GM10248 (cell line): ENCODE data around the gene C22orf31.
"Not testable (repeated sequence)": the region's sequence is repeated elsewhere in the genome, so short reads cannot be mapped to it uniquely, and the experiment has no call there.

Experiments used
- CTCF ChIA-PET: fragments of 300-600 bp; sonication (Branson Sonifier 250); formaldehyde crosslinking; extraction: SDS; loops from one replicate; lab custom pipeline; 2021; ENCODE audit warnings: antibody characterized with exemption; lab: Yijun Ruan, JAX
- POLR2A ChIA-PET: fragments of 350-650 bp; sonication (Branson Sonifier 250); formaldehyde crosslinking; extraction: SDS; loops from one replicate; lab custom pipeline; 2020; ENCODE audit warnings: antibody characterized with exemption; lab: Yijun Ruan, JAX
- DNase-seq: peaks from one replicate; pipeline ENCODE4 v3.0.0; 2012; ENCODE audit errors: extremely low spot score
- TF ChIP-seq, protein P1 (sequence below): IDR thresholded peaks from 2 replicates; pipeline ENCODE4 v1.5.1; 2012; ENCODE audit warnings: mild to moderate bottlenecking, low read depth; ENCODE audit errors: extremely low read depth, missing control alignments, control extremely low read depth

Gene C22orf31

DNA sequence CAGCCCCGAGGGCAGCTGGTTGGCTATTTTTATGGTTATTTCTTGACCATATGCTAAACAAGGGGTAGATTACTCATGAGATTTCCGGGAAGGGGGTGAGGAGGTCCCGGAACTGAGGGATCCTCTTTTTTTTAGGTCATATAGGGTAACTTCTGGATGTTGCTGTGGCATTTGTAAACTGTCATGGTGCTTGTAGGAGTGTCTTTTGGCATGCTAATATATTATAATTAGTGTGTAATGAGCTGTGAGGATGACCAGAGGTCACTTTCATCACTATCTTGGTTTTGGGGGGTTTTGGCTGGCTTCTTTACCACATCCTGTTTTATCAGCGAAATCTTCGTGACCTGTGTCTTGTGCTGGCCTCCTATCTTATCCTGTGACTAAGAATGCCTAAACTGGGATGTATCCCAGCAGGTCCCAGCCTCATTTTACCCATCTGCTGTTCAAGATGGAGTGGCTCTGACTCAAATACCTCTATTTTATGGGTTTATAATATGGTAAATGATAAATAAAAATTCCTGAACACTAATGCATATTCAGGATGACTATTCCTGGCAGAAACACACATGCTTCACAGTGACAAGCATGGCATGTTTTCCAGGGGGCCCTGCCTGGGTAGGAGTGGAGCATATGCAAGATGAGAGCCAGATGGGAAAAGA is 22.4 kb upstream of the C22orf31 start:
- ChIA-PET CTCF (no interaction called here), POLR2A (no interaction called here)

DNA sequence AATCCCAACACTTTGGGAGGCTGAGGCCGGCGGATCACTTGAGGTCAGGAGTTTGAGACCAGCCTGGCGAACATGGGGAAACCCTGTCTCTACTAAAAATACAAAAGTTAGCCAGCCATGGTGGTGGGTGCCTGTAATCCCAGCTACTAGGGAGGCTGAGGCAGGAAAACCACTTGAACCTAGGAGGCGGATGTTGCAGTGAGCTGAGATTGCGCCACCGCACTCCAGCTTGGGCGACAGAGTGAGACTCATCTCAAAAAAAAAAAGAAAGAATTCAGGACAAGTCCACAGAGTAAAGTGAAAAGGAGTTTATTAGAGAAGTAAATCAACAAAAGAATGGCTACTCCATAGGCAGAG is 21.9 kb upstream of the C22orf31 start:
- DNase-seq, POLR2A ChIA-PET, CTCF ChIA-PET: not testable (repeated sequence)

More for the DNA sequence above, 22.4 kb upstream of the C22orf31 start:
- TF ChIP-seq, protein P1, sequence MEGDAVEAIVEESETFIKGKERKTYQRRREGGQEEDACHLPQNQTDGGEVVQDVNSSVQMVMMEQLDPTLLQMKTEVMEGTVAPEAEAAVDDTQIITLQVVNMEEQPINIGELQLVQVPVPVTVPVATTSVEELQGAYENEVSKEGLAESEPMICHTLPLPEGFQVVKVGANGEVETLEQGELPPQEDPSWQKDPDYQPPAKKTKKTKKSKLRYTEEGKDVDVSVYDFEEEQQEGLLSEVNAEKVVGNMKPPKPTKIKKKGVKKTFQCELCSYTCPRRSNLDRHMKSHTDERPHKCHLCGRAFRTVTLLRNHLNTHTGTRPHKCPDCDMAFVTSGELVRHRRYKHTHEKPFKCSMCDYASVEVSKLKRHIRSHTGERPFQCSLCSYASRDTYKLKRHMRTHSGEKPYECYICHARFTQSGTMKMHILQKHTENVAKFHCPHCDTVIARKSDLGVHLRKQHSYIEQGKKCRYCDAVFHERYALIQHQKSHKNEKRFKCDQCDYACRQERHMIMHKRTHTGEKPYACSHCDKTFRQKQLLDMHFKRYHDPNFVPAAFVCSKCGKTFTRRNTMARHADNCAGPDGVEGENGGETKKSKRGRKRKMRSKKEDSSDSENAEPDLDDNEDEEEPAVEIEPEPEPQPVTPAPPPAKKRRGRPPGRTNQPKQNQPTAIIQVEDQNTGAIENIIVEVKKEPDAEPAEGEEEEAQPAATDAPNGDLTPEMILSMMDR = no peak
- DNase-seq = no peak

DNA sequence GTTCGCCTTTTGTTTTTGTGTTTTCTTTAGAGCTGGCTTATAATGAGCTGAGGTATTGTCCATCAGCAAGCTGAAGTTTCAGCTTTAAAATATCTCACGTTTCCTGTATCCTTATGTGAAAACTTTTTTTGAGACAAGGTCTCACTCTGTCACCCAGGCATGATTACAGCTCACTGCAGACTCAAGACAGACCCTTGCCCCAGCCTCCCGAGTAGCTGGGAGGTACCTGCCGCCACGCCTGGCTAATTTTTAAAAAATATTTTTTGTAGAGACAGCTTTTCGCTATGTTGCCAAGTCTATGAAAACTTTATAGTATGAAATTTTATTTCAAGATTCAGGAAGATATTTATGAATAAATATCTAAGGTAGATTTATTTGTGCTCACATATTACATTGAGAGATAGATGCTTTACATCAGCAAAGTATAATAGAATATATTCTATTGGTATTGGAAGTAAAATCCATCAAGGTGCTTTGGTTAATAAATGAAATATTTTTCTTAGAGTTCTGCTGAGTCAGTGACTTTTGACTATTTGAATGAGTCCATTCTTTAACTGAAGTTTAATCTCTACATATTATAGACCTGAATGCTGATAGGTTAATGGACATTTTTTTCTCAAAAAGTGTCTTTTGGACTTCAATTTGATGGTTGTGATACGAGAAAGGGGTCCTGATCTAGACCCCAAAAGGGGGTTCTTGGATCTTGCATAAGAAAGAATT is 21.4 kb upstream of the C22orf31 start:
- DNase-seq = no peak
- ChIA-PET POLR2A (no interaction called here), CTCF (interaction anchor here (0.9 kb wide), 1 partner anchor 9 kb away, joined by 3 read pairs; no protein-coding TSS in a partner anchor)
- TF ChIP-seq, protein P1 = no peak

DNA sequence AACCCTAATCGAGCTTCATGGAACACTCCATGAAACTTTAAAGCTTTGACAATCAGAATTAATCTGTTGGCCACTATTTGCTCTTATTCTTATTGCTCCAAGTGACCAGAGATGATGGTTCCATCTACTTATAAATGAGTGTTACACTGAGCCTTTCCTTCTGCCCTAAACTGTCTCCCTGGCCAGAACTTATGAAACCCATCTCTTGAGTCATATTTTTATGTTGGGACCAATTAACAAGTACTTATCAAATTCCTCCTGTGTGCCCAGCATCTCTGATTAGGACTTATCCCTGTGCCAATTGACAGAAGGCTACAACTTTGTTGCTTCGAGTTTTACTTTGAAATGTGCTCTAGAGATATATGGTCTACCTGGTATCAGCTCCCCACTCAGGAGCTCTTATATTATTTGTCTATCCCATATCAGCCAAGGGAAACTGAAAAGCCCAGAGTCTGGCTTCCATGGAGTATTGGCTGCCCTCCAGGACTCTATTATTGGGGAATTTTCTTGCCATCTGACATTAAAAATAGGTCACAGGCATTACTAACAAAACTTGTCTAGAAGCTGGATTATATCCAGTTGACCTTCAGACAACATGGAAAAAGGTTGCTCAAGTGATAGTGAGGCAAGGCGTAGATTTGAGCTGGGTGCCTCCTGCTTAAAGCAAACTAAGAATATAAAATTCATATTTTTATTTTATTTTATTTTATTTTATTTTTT is 20.0 kb upstream of the C22orf31 start:
- ChIA-PET POLR2A (no interaction called here), CTCF (interaction anchor here (1.2 kb wide), 1 partner anchor 41 kb away, joined by 3 read pairs; no protein-coding TSS in a partner anchor)
- no peak for DNase-seq
- TF ChIP-seq, protein P1 = no peak

DNA sequence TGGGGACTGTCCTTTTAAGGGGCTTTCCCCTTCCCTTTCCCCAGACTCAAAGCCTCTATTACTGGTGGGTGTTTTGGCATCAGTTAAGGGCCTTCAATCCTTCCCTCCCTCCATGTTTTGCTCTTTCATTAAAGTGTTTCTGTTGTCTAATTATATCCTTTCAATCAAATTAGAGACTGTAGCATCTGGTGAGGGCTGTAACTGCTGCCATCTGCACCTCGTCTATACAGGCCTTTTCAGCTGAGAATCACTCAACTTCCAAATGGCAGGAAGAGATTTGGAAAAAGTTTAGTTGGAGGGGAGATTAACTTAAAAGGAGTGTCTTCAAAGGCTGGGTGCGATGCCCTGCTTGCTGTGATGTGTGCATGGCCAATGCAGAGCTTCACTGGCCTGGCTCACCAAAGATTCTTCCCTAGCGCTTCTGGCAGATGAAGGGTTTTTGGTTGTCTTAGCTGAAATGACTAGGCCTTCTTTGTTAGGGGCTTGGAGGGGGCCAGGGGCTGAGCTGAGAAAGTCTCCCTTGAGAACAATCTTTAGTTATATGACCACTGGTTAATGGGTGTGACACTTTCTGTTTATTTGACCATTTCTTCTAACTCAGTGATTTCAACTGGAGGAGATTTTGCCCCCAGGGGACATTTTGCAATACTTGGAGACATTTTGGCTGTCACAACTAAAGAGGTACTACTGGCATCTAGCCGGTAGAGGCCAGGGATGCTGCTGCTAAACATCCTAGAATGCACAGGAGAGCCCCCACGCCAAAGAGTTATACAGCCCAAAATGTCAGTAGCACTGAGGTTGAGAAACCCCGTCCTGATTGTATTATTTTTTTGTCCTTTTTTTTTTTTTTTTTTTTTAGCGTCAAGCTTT is 18.7 kb upstream of the C22orf31 start:
- ChIA-PET CTCF (interaction anchor here (1.7 kb wide), 1 partner anchor 39 kb away, joined by 5 read pairs; no protein-coding TSS in a partner anchor), POLR2A (no interaction called here)
- no peak for DNase-seq
- TF ChIP-seq, protein P1 = no peak

DNA sequence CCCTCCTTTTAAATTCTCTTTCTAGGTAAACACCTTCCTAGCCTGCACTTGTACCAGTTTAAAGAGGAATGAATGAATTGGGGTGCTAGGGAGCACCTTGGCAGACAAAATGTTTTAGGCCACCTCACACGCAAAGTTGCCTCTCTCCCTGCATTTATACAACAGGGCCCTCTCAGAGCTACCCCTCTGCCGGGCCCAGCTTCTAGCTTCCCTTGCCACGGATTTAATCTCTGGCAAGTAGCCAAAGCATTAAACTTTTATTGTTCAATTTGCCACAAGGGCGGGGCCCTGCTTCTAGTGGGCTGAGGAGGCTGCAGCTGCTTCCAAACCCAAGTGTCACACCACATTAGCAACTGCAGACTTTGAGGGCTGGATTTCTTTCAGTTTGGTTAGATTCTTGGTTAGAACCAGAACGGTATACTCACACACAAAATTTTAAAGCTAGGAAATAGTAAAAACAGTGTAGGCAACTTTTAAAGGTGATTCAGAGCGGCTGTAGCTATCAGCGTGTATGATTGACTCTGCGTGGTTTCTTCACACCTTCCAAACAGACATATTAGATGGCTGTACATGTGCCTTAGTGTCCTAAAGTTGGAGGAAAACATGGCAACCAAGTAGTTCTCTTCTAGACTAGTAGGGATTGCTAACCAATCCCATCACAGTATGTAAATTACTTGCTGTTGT is 17.7 kb upstream of the C22orf31 start:
- POLR2A ChIA-PET = no interaction called here
- TF ChIP-seq, protein P1 = no peak
- no peak for DNase-seq
- CTCF ChIA-PET = interaction anchor here (1.7 kb wide), 1 partner anchor 38 kb away, joined by 5 read pairs; no protein-coding TSS in a partner anchor
